GM12872 (cell line): ENCODE data around the gene YTHDC2.

Source experiments
- CTCF ChIP-seq: IDR thresholded peaks from 3 replicates; pipeline ENCODE4 v1.5.1; 2011; ENCODE audit warnings: low read depth, mild to moderate bottlenecking, low read length, moderate library complexity; ENCODE audit not compliant: insufficient read depth

YTHDC2 gene

GRCh38 chr5:113600255-113600905 is 86.9 kb downstream of the YTHDC2 start:
- TF ChIP-seq CTCF, result no peak

- no peak for TF ChIP-seq CTCF
Observed at GRCh38 chr5:113601423-113601822, 87.9 kb downstream of the YTHDC2 start.

- peak; percentile 75 for TF ChIP-seq CTCF
Observed at GRCh38 chr5:113606298-113607134, 93.0 kb downstream of the YTHDC2 start.

GRCh38 chr5:113607361-113607760 is 93.9 kb downstream of the YTHDC2 start:
- TF ChIP-seq CTCF, result no peak

- TF ChIP-seq CTCF, result no peak
Observed at GRCh38 chr5:113608113-113608596, 94.7 kb downstream of the YTHDC2 start.

- peak; percentile 19; the same call in 1 of the 3 replicates for TF ChIP-seq CTCF
Observed at GRCh38 chr5:113612060-113612496, 98.6 kb downstream of the YTHDC2 start.

GRCh38 chr5:113614191-113614590 is 100.7 kb downstream of the YTHDC2 start:
- no peak for TF ChIP-seq CTCF
